PC-9 (cell line): Measurements from ENCODE around the gene UBQLNL.

Experiments
- EZH2 ChIP-seq: fragments of 200-600 bp; sonication (generic); IDR thresholded peaks from 2 replicates; pipeline ENCODE4 v1.8.0; 2017; ENCODE audit warnings: antibody characterized with exemption, low read depth
- TF ChIP-seq, protein P1 (sequence below): fragments of 200-600 bp; sonication (generic); conservative IDR thresholded peaks from 2 replicates; pipeline ENCODE4 v1.6.1; 2017; ENCODE audit warnings: mixed run types, antibody characterized with exemption, mild to moderate bottlenecking, moderate library complexity

DNA sequence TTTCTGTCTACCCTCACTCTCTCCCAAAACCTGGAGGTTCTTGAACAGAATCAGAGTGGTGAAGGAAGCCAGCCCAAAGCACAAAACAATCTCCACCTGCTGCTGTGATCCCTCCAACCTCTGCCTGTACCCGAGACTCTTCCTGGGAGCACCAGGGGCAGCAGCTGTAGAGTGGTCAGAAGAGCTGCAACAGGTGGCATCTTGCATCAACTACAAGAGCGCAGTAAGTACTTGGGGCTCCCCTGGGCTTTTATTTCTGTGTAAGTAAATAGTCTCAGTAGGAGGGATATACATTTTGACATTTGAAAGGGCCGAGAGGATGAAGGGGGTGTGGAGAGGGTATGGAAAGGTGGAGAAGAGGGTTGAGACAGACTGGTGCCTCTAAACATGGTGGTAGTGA lies 8.3 kb upstream of the UBQLNL start:
- TF ChIP-seq, protein P1, sequence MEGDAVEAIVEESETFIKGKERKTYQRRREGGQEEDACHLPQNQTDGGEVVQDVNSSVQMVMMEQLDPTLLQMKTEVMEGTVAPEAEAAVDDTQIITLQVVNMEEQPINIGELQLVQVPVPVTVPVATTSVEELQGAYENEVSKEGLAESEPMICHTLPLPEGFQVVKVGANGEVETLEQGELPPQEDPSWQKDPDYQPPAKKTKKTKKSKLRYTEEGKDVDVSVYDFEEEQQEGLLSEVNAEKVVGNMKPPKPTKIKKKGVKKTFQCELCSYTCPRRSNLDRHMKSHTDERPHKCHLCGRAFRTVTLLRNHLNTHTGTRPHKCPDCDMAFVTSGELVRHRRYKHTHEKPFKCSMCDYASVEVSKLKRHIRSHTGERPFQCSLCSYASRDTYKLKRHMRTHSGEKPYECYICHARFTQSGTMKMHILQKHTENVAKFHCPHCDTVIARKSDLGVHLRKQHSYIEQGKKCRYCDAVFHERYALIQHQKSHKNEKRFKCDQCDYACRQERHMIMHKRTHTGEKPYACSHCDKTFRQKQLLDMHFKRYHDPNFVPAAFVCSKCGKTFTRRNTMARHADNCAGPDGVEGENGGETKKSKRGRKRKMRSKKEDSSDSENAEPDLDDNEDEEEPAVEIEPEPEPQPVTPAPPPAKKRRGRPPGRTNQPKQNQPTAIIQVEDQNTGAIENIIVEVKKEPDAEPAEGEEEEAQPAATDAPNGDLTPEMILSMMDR, result no peak
- no peak for TF ChIP-seq EZH2
